Vagina (tissue), 2 donors: Measurements from ENCODE around the gene C7orf57. TPM values are rescaled to one million over a fixed set of nuclear protein-coding genes. Genes with fewer than 3 reads are reported as not detected.

ENCODE experiments used
- DNase-seq, 2 donors: peaks; one replicate each; pipeline ENCODE4 v3.0.0-alpha.2; 2017; ENCODE audit errors: extremely low spot score in 2 of 2
- H3K27ac ChIP-seq: fragments of 200-600 bp; sonication (generic); one replicate; pipeline ENCODE4 v1.5.1; 2019
- H3K27me3 ChIP-seq: fragments of 200-600 bp; sonication (generic); one replicate; pipeline ENCODE4 v1.5.1; 2019
- H3K36me3 ChIP-seq, 2 donors: fragments of 200-600 bp; sonication (generic); one replicate each; pipeline ENCODE4 v1.5.1; 2017 to 2019
- H3K4me1 ChIP-seq: fragments of 200-600 bp; sonication (generic); one replicate; pipeline ENCODE4 v1.5.1; 2019
- H3K4me3 ChIP-seq, 2 donors: fragments of 200-600 bp; sonication (generic); 1 replicate in 1 of 2; 2 replicates in 1 of 2; pipeline ENCODE4 v1.5.1; 2016 to 2019
- H3K9me3 ChIP-seq: fragments of 200-600 bp; sonication (generic); one replicate; pipeline ENCODE4 v1.5.1; 2019
- CTCF ChIP-seq, 3 experiments: fragments of 450-650 bp in 2 of 3; fragments of 200-600 bp in 1 of 3; sonication (generic) in 1 of 3; IDR thresholded peaks; one replicate each; pipeline ENCODE4 v1.5.1; 2017 to 2019; ENCODE audit warnings: antibody characterized with exemption in 3 of 3, mild to moderate bottlenecking in 2 of 3, moderate library complexity in 2 of 3
- POLR2A ChIP-seq, 2 donors: fragments of 450-650 bp; IDR thresholded peaks; one replicate each; pipeline ENCODE4 v1.6.1; 2017; ENCODE audit warnings: antibody characterized with exemption in 2 of 2, mild to moderate bottlenecking in 2 of 2, moderate library complexity in 2 of 2
- POLR2AphosphoS5 ChIP-seq, 2 donors: sonication (generic); formaldehyde crosslinking; IDR thresholded peaks; one replicate each; pipeline ENCODE4 v1.9.0; 2017; ENCODE audit warnings: antibody characterized with exemption in 2 of 2, mild to moderate bottlenecking in 2 of 2, low read depth in 1 of 2; ENCODE audit not compliant: insufficient read depth in 1 of 2
- intact Hi-C: fragments of 100-400 bp; cut with DNase I; formaldehyde crosslinking; loops from one replicate; pipeline ENCODE4 v1.15.1; 2023
- total RNA-seq: library from RNA; depleted of rRNA; stranded (reverse); fragments of >200 nt; gene quantifications from one replicate; pipeline ENCODE4 v1.2.3, GENCODE V29; 2016

C7orf57 gene
- total RNA-seq, 1 donor from 2014 or later, result not detected

- Histone ChIP-seq H3K27me3 (no peaks in the 10 kb centered on the region), H3K36me3 (no peaks in the 10 kb centered on the region), H3K4me1 (no peaks in the 10 kb centered on the region), H3K4me3 (no peak overlapping the region), H3K27ac (no peak overlapping the region), H3K9me3 (no peaks in the 10 kb centered on the region)
- DNase-seq, result no peak
- no peak for TF ChIP-seq CTCF (IDR thresholded peaks at IDR 0.05)
- no peak for TF ChIP-seq POLR2AphosphoS5 (IDR thresholded peaks at IDR 0.05; ENCODE audit: insufficient read depth in 1 of 2, low read depth in 1 of 2)
- no peak for TF ChIP-seq POLR2A (IDR thresholded peaks at IDR 0.05)
- intact Hi-C loops, result no loop called here
Observed at GRCh38 chr7:48053736-48054135, 18.4 kb downstream of the C7orf57 start.

GRCh38 chr7:48058990-48059389, 23.6 kb downstream of the C7orf57 start:
- Histone ChIP-seq H3K27me3 (no peaks in the 10 kb centered on the region), H3K4me3 (no peak overlapping the region), H3K9me3 (no peaks in the 10 kb centered on the region), H3K36me3 (no peaks in the 10 kb centered on the region), H3K27ac (no peak overlapping the region), H3K4me1 (no peaks in the 10 kb centered on the region)
- DNase-seq, result no peak
- intact Hi-C loops, result no loop called here
- TF ChIP-seq POLR2AphosphoS5 (IDR thresholded peaks at IDR 0.05; ENCODE audit: insufficient read depth in 1 of 2, low read depth in 1 of 2) (no peak), CTCF (IDR thresholded peaks at IDR 0.05) (no peak), POLR2A (IDR thresholded peaks at IDR 0.05) (no peak)

GRCh38 chr7:48059706-48060105, 24.4 kb downstream of the C7orf57 start:
- Histone ChIP-seq H3K27me3 (no peaks in the 10 kb centered on the region), H3K27ac (no peak overlapping the region), H3K9me3 (no peaks in the 10 kb centered on the region), H3K4me3 (no peak overlapping the region), H3K36me3 (no peaks in the 10 kb centered on the region), H3K4me1 (no peaks in the 10 kb centered on the region)
- no peak for TF ChIP-seq POLR2A (IDR thresholded peaks at IDR 0.05)
- TF ChIP-seq CTCF (IDR thresholded peaks at IDR 0.05), result no peak
- no peak for TF ChIP-seq POLR2AphosphoS5 (IDR thresholded peaks at IDR 0.05; ENCODE audit: insufficient read depth in 1 of 2, low read depth in 1 of 2)
- intact Hi-C loops, result no loop called here
- no peak for DNase-seq

- intact Hi-C loops, result no loop called here
- TF ChIP-seq POLR2A (IDR thresholded peaks at IDR 0.05), result no peak
- no peak for TF ChIP-seq CTCF (IDR thresholded peaks at IDR 0.05)
- TF ChIP-seq POLR2AphosphoS5 (IDR thresholded peaks at IDR 0.05; ENCODE audit: insufficient read depth in 1 of 2, low read depth in 1 of 2), result no peak
Observed at GRCh38 chr7:48063985-48064384, 28.6 kb downstream of the C7orf57 start.

GRCh38 chr7:48067475-48067874, 32.1 kb downstream of the C7orf57 start:
- Histone ChIP-seq H3K4me3 (no peak overlapping the region), H3K36me3 (no peaks in the 10 kb centered on the region), H3K27ac (no peak overlapping the region), H3K4me1 (no peaks in the 10 kb centered on the region), H3K27me3 (no peaks in the 10 kb centered on the region), H3K9me3 (no peaks in the 10 kb centered on the region)
- DNase-seq, result no peak
- intact Hi-C loops, result no loop called here
- no peak for TF ChIP-seq POLR2AphosphoS5 (IDR thresholded peaks at IDR 0.05; ENCODE audit: insufficient read depth in 1 of 2, low read depth in 1 of 2)
- no peak for TF ChIP-seq POLR2A (IDR thresholded peaks at IDR 0.05)
- TF ChIP-seq CTCF (IDR thresholded peaks at IDR 0.05), result no peak

More at GRCh38 chr7:48063985-48064384, 28.6 kb downstream of the C7orf57 start:
- Histone ChIP-seq H3K4me1 (no peaks in the 10 kb centered on the region), H3K36me3 (no peaks in the 10 kb centered on the region), H3K9me3 (no peaks in the 10 kb centered on the region), H3K4me3 (no peak overlapping the region), H3K27ac (no peak overlapping the region), H3K27me3 (no peaks in the 10 kb centered on the region)
- no peak for DNase-seq
